GM18870 (cell line): Measurements from ENCODE around the gene MVB12B.

Source experiments
- ATAC-seq: cut with Tn5 transposase; IDR thresholded peaks from one replicate; pipeline ENCODE4 v1.9.1; 2021; ENCODE audit warnings: moderate library complexity; ENCODE audit not compliant: unreplicated experiment

MVB12B gene

DNA sequence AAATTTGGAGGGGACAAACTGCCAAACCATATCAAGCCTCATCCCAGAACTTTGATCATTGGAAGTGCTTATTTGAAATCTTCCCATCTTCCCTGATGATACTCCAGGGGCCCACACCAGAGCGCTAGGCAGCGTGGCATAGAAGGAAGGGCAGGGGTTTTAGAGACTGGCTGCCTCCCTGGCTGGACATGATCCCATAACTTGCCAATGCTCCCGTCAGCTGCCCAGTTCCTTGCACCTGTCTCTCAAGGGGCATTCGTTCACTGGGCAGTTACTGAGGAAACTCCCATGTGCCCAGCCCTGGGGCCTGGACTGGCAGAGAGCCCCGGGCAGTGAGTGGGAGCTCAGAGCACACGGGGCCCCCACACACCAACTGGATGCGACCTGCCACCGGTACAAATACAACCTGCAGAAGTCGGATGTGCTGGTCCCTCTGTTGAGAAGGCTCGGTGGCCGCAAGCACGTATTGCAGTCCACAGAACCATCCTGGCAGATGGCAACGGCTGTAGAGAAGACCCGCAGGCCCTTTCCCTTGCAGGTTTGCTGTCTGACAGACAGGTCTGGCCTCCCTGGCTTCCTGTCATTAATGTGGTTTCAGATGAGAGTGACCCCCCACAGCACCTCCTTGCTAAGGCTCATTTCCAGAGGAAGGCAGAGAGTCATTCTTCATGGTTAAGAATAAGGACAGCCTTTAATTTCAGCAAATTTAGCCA lies 122.4 kb downstream of the MVB12B start:
- ATAC-seq: no peak

GRCh38 chr9:126449725-126450667 lies 123.4 kb downstream of the MVB12B start:
- ATAC-seq: no peak

DNA sequence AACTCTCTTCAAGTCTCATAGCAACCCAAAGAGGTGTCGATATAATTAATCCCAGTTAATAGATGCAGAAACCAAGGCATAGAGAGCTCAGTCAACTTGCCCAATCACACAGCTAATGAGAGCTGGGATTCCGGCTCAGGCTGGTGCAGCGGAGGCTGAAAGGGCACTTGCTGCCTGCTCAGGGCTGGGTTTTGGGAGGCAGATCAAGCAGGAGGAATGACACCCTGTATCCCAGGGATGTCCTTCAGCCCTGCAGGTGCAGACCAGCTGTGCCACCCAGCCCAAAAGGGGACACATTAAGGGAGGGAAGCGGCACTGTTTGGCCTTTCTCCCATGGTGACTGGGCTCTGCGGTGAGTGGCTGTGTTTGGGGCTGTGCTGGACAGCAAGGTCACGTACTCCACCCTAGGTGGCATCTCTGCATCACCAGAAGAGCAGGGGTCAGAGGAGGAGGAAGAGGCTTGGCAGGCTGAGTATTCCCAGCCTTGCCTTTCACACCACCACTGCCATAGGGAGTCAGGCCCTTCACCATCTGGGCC lies 124.1 kb downstream of the MVB12B start:
- no peak for ATAC-seq

DNA sequence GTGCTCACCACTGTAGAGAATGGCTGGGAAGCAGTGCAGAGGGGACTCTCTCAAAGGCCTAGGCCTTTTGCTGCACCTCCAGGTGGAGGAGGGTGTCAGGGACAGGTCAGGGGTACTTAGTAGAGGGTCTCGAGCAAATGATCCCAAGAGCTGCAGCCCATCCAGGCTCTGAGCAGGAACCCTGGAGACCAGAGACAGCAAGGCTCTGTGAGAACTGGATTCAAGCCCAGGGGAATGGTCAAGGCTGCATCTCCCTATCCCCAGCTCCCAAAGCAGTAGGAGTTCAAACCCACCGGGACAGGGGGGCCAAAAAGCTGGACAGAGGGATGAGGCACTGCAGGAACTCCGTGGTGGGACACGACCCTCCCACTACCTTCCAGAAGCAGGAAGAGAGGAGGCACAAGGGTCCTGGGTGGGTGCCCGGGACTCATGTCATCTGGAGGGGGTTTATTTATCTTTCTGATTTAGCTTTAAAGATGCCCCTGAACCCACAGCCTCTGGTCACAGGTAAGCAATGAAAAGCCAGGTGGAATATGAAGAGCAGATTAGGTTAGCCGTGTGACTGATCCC lies 124.8 kb downstream of the MVB12B start:
- no peak for ATAC-seq

DNA sequence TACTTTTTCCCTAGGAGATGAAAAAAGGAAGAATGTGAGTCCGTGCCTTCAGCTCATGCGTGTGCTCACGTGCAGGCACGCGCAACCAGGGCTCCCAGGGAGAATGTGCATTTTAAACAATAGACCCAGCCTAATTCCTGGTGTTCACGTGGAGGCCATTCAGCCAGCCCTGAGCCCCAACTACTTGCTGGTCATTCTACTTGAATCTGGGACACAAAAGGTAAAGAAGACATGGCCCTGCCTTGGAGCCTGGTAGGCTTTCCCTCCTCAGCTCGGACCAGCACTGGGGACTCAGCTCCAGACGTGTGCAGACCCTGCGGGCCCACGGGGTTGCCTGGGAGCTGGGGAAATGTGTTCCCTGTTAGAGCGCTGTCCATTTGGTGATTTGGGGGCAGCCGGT lies 125.5 kb downstream of the MVB12B start:
- ATAC-seq: no peak

DNA sequence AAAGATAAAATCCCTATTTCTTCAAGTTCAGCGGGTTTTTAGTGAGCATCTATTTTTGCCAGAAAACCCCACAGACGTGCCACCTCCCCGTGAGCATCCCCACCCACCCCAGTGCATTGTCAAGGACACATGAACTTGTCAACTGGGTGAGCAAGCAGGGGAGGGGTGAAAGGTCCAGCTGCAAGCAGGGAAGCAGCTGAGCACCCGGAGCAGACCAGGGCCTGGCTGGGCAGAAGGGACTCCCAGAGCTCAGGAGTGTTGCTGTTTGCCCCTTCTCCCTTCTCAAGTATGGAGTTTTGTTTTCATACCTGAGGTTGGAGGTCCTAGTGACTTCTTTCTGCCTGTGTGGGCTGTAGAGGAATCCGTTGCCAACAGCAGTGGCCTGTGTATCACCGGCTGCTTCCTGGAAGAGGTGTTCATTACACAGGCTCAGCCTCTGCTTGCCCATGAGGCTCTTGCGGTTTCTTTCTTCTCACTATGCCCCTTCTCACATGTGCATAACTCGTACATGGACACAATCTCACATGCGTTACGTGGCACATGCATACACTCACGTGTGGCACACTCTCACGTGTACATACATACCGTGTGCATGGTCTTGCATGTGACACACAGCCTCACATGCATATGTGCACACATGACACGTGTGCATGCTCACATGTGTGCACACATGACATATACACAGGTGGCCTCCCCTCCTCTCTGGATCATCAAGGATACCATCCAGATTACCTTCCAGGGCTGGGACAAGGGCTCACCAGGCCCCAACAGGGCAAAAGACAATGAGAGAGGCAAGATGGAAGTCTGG lies 126.7 kb downstream of the MVB12B start:
- no peak for ATAC-seq

GRCh38 chr9:126454215-126454614 lies 127.6 kb downstream of the MVB12B start:
- ATAC-seq: no peak

DNA sequence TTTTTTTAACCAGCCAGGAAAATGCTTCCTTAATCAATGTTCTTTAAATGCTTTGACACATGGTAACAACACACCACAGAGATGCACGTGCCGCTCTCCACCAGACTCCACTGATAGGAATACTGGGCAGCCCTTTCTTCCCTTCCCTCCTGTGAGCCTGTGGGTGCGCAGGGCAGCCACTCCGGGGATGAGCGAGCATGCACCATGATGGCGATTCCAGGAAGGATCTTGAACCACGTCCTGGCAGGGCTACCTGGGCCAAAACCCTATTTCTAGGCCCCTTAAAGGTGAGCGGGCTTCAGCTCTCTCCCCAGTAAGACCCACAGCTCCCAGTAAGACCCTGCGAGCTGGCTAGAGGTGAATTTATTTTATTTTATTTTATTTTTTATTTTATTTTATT lies 128.2 kb downstream of the MVB12B start:
- ATAC-seq: no peak

- ATAC-seq: no peak
Observed at GRCh38 chr9:126456441-126457174, 130.0 kb downstream of the MVB12B start.

GRCh38 chr9:126457175-126457547 lies 130.5 kb downstream of the MVB12B start:
- ATAC-seq: no peak

DNA sequence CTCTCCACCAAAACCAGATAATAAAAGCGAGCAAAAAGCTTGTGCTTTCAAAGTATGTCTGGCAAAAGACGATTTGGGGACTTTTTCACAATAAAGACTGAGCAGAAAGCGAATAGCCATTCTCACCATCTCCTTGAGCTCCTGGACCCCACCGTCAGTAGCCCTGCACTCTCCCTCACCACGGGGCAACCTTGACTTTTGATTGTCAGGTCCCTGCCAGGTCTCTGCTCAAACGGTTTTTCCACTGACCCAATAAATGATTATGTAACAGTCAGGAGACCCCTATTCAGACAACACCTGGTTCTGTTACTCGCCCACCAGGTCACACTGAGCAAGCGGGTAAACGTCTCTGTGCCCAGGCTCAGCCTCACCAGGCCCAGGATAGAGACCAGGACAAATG lies 131.3 kb downstream of the MVB12B start:
- ATAC-seq: no peak

DNA sequence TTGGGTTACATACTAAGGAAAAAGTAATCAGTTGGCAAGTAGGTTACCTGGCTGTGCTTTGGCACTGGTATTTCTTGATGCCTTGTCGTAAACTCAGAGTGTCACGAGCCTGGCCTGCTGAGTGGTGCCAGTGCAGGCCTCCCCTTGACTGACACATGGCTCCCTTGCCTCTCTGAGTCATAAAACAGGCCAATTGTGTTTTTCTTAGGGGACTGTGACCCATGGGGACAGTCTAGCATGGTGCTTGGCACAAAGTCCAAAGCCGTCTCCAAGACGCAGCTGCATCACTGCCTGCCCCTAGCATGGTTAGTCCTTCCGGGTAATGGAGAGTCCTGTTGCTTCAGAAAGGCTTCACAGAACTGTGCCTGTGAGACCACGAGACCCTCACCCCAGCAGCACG lies 132.5 kb downstream of the MVB12B start:
- ATAC-seq: no peak

GRCh38 chr9:126459546-126459945 lies 132.9 kb downstream of the MVB12B start:
- ATAC-seq: no peak

GRCh38 chr9:126459965-126460843 lies 133.6 kb downstream of the MVB12B start:
- ATAC-seq: no peak

DNA sequence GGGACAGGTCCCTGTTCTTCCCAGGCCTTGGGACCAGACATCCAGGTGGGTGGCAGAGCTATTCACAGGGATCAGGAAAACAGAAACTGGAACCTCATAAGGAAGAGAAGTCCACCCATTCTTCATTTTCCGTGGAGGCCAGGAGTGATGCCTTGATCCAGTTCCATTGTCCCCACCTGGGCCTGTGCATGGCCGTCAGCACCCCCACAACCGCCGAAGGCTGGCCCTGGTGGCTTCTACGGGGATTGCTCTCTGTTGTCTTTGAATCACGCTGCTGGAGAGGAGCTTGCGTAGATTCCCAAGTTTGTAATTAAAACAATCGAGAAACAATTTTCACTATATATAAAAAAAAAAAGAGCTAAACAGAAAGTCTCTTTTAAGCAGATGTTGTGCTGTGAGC lies 134.4 kb downstream of the MVB12B start:
- no peak for ATAC-seq

DNA sequence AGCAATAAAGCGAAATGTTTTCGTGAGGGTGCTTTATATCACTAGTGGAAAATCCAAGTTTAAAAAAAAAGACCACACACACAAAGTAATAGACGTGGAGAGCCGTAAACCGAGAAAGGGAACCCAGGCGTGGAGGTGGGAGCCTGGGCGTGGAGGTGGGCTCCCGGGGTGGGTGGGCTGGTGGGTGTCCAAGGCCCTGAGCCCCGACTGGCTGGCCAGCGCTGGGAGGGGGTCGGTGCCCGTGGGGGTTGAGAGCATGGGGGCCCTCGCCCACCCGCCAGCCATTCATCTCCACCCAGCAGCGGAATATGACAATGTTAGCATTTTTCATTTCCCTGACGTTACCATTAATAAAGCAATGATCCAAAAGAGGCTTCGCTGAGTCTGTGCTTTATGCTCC lies 135.0 kb downstream of the MVB12B start:
- ATAC-seq: no peak

GRCh38 chr9:126462617-126463016 lies 136.0 kb downstream of the MVB12B start:
- no peak for ATAC-seq

GRCh38 chr9:126463426-126463825 lies 136.8 kb downstream of the MVB12B start:
- ATAC-seq: no peak
